Stimulated activated CD4-positive, alpha-beta T cell treated with anti-CD3 and anti-CD28 coated beads, Interleukin-12 subunit alpha, Interleukin-12 subunit beta, amount 100 ng/mL, for 48 hours (primary cell): ENCODE measurements around the gene ARFGEF2.
"Not testable (repeated sequence)": the region's sequence is repeated elsewhere in the genome, so short reads cannot be mapped to it uniquely, and the experiment has no call there.

Experiments
- DNase-seq, 3 donors: peaks; one replicate each; pipeline ENCODE4 v3.0.0-alpha.2; 2020; ENCODE audit warnings: low read depth in 2 of 3, low spot score in 1 of 3

The ARFGEF2 gene

DNA sequence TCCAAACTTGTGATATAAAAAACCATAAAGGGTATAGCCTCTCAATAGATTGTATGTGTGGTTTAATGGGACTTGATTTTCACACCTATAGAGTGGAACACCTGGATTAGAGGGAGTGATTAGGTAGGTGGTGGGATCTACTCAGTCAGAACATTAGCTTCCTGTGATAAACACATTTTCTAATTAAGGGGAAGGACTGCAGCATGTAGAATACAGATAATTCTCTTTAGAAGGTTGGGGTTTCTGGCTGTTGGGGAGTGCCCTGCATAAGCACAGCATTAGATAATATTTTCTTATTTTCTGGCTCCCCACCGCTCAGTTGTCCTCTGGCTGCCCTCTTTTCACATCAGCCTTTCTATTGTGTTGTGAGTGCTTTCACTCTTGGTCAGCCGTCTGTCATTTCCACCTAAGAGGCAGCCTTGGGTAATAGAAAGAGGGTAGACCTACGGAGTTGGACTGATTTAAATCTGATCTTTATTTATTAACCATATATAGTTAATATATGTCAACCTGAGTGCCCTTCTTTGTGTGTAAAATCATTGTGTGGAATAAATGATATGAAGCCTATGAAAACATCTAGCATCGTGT, 132.6 kb downstream of the ARFGEF2 start:
- no peak for DNase-seq

DNA sequence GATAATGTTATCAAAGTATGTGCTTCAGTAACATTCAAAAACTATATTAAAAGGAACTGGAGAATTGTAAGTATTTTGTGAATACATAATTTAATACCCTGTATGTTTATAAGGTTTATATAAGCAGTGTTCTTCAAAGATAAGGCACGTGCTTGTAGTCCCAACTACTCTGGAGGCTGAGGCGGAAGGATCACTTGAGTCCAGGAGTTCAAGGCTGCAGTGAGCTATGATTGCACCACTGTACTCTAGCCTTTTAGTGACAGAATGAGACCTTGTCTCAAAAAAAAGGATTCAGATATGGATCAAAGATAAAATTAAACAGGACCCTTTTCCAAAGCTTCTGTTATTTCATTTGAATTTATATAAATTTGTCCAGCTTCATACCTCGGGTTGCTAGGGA, 141.8 kb downstream of the ARFGEF2 start:
- DNase-seq: no peak

DNA sequence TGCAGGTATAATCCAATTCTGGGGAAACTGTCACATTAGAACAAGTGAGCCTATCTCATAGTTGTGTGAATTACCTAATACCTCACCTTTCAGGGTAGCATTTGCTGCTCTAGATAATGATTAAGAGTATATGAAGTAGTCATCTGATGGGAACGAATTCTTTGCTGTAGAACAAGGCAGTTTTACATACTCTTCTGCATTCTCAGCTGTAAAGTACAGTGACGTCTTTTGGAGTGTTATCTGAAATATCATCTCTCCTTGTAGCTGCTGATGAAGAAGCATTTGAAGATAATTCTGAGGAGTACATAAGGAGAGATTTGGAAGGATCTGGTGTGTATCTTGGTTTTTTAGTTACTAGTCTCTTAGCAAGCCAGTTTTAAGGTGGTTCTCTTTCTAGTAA, 153.0 kb downstream of the ARFGEF2 start:
- DNase-seq: no peak

DNA sequence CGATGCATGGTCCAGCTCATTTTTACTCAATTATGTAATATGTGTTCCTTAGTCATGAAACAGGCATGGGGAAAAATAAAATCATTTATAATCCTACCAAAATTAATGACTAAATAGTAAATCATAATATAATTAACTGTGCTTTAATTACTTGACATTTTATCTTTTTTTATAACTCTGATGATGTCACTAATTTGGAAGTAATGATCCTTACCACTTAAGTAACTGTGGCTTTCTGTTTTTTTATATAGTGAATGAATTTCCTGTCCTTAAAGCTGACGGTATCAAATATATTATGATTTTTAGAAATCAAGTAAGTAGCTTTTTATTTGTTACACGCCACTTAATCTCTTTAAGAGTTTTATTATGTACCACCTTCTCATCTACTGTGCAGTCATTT, 156.8 kb downstream of the ARFGEF2 start:
- DNase-seq: no peak

DNA sequence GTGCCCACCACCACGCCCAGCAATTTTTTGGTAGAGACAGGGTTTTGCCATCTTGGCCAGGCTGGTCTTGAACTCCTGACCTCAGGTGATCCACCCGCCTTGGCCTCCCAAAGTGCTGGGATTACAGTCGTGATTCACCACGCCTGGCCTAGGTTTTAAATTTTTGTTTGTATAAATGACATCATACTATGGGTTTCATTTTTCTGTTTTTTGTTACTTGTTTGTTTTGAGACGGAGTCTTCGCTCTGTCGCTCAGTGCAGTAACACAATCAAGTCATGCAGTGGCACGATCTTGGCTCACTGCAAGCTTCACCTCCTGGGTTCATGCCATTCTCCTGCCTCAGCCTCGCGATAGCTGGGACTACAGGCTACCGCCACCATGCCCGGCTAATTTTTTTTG, 160.8 kb downstream of the ARFGEF2 start:
- DNase-seq: not testable (repeated sequence)
